Measurements from ENCODE around the gene SGCA. TPM values are rescaled to one million over a fixed set of nuclear protein-coding genes. Genes with fewer than 3 reads are reported as not detected.

SGCA gene
- total RNA-seq, 1 donor from 2014 or later, result 16.9 TPM

- DNase-seq (ENCODE audit: low spot score), result no peak
Observed at GRCh38 chr17:50149091-50149416, 16.8 kb upstream of the SGCA start.

GRCh38 chr17:50149417-50150353, 16.1 kb upstream of the SGCA start:
- no peak for DNase-seq (ENCODE audit: low spot score)

GRCh38 chr17:50150354-50151040, 15.3 kb upstream of the SGCA start, which contains the start of gene PPP1R9B:
TSS of gene PPP1R9B (minus strand) at chr17:50150677. CDS start at chr17:50150513, 164 bp downstream.
- DNase-seq (ENCODE audit: low spot score), result no peak

GRCh38 chr17:50151041-50151936, 14.5 kb upstream of the SGCA start:
- peak; percentile 92 for DNase-seq (ENCODE audit: low spot score)

- DNase-seq (ENCODE audit: low spot score), result peak; percentile 89
Observed at GRCh38 chr17:50151937-50152547, 13.8 kb upstream of the SGCA start.

GRCh38 chr17:50152736-50153135, 13.1 kb upstream of the SGCA start:
- no peak for DNase-seq (ENCODE audit: low spot score)

GRCh38 chr17:50153650-50154575, 11.9 kb upstream of the SGCA start:
- no peak for DNase-seq (ENCODE audit: low spot score)

GRCh38 chr17:50154604-50155003, 11.2 kb upstream of the SGCA start:
- DNase-seq (ENCODE audit: low spot score), result no peak

GRCh38 chr17:50155115-50155819, 10.5 kb upstream of the SGCA start:
- DNase-seq (ENCODE audit: low spot score), result no peak

GRCh38 chr17:50157891-50158290, 7.9 kb upstream of the SGCA start:
- no peak for DNase-seq (ENCODE audit: low spot score)

- DNase-seq (ENCODE audit: low spot score), result peak; percentile 93
Observed at GRCh38 chr17:50161023-50161910, 4.5 kb upstream of the SGCA start.

- DNase-seq (ENCODE audit: low spot score), result no peak
Observed at GRCh38 chr17:50161911-50162288, 3.9 kb upstream of the SGCA start.

GRCh38 chr17:50162466-50163254, 3.1 kb upstream of the SGCA start:
- DNase-seq (ENCODE audit: low spot score), result no peak

- no peak for DNase-seq (ENCODE audit: low spot score)
Observed at GRCh38 chr17:50163843-50164696, 1.7 kb upstream of the SGCA start.

- no peak for DNase-seq (ENCODE audit: low spot score)
Observed at GRCh38 chr17:50164697-50164988, 1.2 kb upstream of the SGCA start.

- DNase-seq (ENCODE audit: low spot score), result no peak
Observed at GRCh38 chr17:50165066-50165465, 739 bp upstream of the SGCA start.

- no peak for DNase-seq (ENCODE audit: low spot score)
Observed at GRCh38 chr17:50165466-50165865, 339 bp upstream of the SGCA start.

Data from ureter (tissue), 1 donor.